GM23338 (cell line): Measurements from ENCODE around the gene RNF133.

Experiments used
- CREB1 ChIP-seq: fragments of 250-450 bp; sonication (Bioruptor Pico); IDR thresholded peaks from 2 replicates; pipeline ENCODE4 v1.5.0; 2020; ENCODE audit warnings: low read depth, mild to moderate bottlenecking, moderate library complexity
- EZH2 ChIP-seq: fragments of 200-600 bp; sonication (generic); IDR thresholded peaks from one replicate; pipeline ENCODE4 v1.8.0; 2017; ENCODE audit warnings: antibody characterized with exemption, mild to moderate bottlenecking, low read depth; ENCODE audit not compliant: unreplicated experiment
- EZH2phosphoT487 ChIP-seq: fragments of 200-600 bp; sonication (generic); IDR thresholded peaks from one replicate; pipeline ENCODE4 v1.8.1; 2018; ENCODE audit warnings: antibody characterized with exemption; ENCODE audit not compliant: unreplicated experiment
- JUNB ChIP-seq: IDR thresholded peaks from one replicate; pipeline ENCODE4 v1.6.1; 2016; ENCODE audit warnings: antibody characterized with exemption; ENCODE audit not compliant: unreplicated experiment
- NANOG ChIP-seq: IDR thresholded peaks from 2 replicates; pipeline ENCODE4 v1.6.1; 2016; ENCODE audit warnings: antibody characterized with exemption, borderline replicate concordance
- POLR2AphosphoS5 ChIP-seq: IDR thresholded peaks from 2 replicates; pipeline ENCODE4 v1.6.1; 2016; ENCODE audit warnings: antibody characterized with exemption, low read depth
- STAT1 ChIP-seq: IDR thresholded peaks from one replicate; pipeline ENCODE4 v1.6.1; 2016; ENCODE audit warnings: antibody characterized with exemption; ENCODE audit not compliant: unreplicated experiment
- ZNF114 ChIP-seq: fragments of 250-450 bp; sonication (Bioruptor Pico); IDR thresholded peaks from 2 replicates; pipeline ENCODE4 v1.5.0; 2020; ENCODE audit warnings: mild to moderate bottlenecking, moderate library complexity
- TF ChIP-seq, protein P1 (sequence below): fragments of 250-450 bp; sonication (Bioruptor Pico); IDR thresholded peaks from 2 replicates; pipeline ENCODE4 v1.5.0; 2020; ENCODE audit warnings: mild to moderate bottlenecking, moderate library complexity
- TF ChIP-seq, protein P2 (sequence below), 2 experiments: fragments of 200-600 bp in 1 of 2; sonication (generic) in 1 of 2; conservative IDR thresholded peaks; 2 replicates each; pipeline versions ENCODE4 v1.5.1 to v1.6.1; 2016 to 2017; ENCODE audit warnings: antibody characterized with exemption in 2 of 2, low read depth in 2 of 2, mild to moderate bottlenecking in 2 of 2, moderate library complexity in 1 of 2
- TF ChIP-seq, protein P3 (sequence below): IDR thresholded peaks from one replicate; pipeline ENCODE4 v1.6.1; 2018; ENCODE audit warnings: antibody characterized with exemption; ENCODE audit not compliant: unreplicated experiment
- TF ChIP-seq, protein P4 (sequence below): IDR thresholded peaks from 2 replicates; pipeline ENCODE4 v1.6.1; 2016; ENCODE audit warnings: antibody characterized with exemption

DNA sequence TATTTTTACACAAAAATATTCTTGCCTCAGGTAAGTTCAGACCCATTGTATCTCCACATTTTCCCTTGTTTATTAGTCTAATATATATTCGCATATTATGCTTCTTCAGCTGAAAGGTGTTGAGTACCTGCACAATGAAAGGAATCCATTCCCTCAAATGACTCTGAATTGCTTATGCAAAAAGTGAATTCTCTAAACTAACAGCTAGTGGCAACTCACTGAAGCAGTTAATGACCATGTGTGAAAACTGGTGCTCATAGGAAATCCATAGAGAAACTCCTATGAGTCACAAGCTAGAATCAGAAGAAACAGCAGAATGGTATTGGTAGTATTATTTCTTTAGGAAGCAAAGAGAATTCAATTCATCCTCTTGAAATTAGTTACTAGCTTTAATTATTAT lies 37.3 kb upstream of the RNF133 start:
- TF ChIP-seq, protein P1, sequence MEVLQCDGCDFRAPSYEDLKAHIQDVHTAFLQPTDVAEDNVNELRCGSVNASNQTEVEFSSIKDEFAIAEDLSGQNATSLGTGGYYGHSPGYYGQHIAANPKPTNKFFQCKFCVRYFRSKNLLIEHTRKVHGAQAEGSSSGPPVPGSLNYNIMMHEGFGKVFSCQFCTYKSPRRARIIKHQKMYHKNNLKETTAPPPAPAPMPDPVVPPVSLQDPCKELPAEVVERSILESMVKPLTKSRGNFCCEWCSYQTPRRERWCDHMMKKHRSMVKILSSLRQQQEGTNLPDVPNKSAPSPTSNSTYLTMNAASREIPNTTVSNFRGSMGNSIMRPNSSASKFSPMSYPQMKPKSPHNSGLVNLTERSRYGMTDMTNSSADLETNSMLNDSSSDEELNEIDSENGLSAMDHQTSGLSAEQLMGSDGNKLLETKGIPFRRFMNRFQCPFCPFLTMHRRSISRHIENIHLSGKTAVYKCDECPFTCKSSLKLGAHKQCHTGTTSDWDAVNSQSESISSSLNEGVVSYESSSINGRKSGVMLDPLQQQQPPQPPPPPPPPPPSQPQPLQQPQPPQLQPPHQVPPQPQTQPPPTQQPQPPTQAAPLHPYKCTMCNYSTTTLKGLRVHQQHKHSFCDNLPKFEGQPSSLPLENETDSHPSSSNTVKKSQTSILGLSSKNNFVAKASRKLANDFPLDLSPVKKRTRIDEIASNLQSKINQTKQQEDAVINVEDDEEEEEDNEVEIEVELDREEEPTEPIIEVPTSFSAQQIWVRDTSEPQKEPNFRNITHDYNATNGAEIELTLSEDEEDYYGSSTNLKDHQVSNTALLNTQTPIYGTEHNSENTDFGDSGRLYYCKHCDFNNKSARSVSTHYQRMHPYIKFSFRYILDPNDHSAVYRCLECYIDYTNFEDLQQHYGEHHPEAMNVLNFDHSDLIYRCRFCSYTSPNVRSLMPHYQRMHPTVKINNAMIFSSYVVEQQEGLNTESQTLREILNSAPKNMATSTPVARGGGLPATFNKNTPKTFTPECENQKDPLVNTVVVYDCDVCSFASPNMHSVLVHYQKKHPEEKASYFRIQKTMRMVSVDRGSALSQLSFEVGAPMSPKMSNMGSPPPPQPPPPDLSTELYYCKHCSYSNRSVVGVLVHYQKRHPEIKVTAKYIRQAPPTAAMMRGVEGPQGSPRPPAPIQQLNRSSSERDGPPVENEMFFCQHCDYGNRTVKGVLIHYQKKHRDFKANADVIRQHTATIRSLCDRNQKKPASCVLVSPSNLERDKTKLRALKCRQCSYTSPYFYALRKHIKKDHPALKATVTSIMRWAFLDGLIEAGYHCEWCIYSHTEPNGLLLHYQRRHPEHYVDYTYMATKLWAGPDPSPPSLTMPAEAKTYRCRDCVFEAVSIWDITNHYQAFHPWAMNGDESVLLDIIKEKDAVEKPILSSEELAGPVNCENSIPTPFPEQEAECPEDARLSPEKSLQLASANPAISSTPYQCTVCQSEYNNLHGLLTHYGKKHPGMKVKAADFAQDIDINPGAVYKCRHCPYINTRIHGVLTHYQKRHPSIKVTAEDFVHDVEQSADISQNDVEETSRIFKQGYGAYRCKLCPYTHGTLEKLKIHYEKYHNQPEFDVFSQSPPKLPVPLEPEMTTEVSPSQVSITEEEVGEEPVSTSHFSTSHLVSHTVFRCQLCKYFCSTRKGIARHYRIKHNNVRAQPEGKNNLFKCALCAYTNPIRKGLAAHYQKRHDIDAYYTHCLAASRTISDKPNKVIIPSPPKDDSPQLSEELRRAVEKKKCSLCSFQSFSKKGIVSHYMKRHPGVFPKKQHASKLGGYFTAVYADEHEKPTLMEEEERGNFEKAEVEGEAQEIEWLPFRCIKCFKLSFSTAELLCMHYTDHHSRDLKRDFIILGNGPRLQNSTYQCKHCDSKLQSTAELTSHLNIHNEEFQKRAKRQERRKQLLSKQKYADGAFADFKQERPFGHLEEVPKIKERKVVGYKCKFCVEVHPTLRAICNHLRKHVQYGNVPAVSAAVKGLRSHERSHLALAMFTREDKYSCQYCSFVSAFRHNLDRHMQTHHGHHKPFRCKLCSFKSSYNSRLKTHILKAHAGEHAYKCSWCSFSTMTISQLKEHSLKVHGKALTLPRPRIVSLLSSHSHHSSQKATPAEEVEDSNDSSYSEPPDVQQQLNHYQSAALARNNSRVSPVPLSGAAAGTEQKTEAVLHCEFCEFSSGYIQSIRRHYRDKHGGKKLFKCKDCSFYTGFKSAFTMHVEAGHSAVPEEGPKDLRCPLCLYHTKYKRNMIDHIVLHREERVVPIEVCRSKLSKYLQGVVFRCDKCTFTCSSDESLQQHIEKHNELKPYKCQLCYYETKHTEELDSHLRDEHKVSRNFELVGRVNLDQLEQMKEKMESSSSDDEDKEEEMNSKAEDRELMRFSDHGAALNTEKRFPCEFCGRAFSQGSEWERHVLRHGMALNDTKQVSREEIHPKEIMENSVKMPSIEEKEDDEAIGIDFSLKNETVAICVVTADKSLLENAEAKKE (CRISPR knock-in tag) = peak; percentile 37; the same call in 1 of the 2 replicates
- TF ChIP-seq, protein P2, sequence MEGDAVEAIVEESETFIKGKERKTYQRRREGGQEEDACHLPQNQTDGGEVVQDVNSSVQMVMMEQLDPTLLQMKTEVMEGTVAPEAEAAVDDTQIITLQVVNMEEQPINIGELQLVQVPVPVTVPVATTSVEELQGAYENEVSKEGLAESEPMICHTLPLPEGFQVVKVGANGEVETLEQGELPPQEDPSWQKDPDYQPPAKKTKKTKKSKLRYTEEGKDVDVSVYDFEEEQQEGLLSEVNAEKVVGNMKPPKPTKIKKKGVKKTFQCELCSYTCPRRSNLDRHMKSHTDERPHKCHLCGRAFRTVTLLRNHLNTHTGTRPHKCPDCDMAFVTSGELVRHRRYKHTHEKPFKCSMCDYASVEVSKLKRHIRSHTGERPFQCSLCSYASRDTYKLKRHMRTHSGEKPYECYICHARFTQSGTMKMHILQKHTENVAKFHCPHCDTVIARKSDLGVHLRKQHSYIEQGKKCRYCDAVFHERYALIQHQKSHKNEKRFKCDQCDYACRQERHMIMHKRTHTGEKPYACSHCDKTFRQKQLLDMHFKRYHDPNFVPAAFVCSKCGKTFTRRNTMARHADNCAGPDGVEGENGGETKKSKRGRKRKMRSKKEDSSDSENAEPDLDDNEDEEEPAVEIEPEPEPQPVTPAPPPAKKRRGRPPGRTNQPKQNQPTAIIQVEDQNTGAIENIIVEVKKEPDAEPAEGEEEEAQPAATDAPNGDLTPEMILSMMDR (conservative IDR thresholded peaks at IDR 0.05; ENCODE audit: low read depth in 2 of 2) = no peak
- no peak for TF ChIP-seq POLR2AphosphoS5
- no peak for TF ChIP-seq EZH2
- TF ChIP-seq CREB1 (CRISPR knock-in tag) = no peak
- TF ChIP-seq NANOG = peak; percentile 88; the same call in 1 of the 2 replicates
- TF ChIP-seq JUNB = no peak
- TF ChIP-seq EZH2phosphoT487 = no peak
- TF ChIP-seq, protein P3, sequence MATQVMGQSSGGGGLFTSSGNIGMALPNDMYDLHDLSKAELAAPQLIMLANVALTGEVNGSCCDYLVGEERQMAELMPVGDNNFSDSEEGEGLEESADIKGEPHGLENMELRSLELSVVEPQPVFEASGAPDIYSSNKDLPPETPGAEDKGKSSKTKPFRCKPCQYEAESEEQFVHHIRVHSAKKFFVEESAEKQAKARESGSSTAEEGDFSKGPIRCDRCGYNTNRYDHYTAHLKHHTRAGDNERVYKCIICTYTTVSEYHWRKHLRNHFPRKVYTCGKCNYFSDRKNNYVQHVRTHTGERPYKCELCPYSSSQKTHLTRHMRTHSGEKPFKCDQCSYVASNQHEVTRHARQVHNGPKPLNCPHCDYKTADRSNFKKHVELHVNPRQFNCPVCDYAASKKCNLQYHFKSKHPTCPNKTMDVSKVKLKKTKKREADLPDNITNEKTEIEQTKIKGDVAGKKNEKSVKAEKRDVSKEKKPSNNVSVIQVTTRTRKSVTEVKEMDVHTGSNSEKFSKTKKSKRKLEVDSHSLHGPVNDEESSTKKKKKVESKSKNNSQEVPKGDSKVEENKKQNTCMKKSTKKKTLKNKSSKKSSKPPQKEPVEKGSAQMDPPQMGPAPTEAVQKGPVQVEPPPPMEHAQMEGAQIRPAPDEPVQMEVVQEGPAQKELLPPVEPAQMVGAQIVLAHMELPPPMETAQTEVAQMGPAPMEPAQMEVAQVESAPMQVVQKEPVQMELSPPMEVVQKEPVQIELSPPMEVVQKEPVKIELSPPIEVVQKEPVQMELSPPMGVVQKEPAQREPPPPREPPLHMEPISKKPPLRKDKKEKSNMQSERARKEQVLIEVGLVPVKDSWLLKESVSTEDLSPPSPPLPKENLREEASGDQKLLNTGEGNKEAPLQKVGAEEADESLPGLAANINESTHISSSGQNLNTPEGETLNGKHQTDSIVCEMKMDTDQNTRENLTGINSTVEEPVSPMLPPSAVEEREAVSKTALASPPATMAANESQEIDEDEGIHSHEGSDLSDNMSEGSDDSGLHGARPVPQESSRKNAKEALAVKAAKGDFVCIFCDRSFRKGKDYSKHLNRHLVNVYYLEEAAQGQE = no peak
- TF ChIP-seq, protein P4, sequence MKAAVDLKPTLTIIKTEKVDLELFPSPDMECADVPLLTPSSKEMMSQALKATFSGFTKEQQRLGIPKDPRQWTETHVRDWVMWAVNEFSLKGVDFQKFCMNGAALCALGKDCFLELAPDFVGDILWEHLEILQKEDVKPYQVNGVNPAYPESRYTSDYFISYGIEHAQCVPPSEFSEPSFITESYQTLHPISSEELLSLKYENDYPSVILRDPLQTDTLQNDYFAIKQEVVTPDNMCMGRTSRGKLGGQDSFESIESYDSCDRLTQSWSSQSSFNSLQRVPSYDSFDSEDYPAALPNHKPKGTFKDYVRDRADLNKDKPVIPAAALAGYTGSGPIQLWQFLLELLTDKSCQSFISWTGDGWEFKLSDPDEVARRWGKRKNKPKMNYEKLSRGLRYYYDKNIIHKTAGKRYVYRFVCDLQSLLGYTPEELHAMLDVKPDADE = no peak
- TF ChIP-seq ZNF114 (CRISPR knock-in tag) = no peak
- no peak for TF ChIP-seq STAT1
